ENCODE data around the gene ATP6V1G3. TPM values are rescaled to one million over a fixed set of nuclear protein-coding genes. Genes with fewer than 3 reads are reported as not detected.

Gene ATP6V1G3
- total and polyA plus RNA-seq, 10 donors: not detected

DNA sequence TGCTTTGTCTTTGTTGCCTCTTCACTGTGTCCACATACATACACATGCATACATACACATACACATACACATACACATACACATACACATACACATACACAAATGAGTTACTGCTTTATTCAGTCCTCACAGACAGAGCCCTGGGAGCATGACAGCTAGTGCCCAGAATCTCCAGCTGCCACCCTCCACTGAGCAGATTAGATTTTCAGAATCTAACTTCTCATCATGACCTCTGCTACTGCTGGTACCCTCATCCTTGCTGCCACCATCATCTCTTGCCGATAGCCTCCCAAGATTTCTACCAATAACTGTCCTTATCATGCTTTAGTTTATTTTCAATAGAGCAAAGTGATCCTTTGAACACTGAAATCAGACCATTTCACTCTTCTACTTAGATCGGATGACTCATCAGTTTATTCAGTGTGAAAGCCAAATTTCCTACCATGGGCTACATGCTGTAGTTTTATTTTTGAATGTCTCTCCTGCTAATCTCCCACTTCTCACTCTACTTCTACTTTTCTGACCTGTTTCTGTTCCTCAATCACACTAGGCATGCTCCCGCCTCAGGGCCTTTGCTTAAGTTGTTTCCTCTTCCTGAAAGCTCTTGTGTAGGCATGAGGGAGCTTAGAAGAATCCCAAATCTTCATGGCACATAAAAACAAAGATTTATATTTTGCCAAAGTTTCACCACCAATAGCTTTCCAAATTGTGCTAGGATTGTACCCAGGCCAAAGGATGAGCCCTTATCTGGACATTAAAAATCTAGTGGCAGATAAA, 43.0 kb downstream of the ATP6V1G3 start:
- Histone ChIP-seq H3K4me3 (no peak overlapping the region), H3K4me1 (peaks cover 0 to 19% (median 8%) of the 10 kb centered on the region in 6 donors), H3K9me3 (peaks cover 0 to 4% (median 0%) of the 10 kb centered on the region in 8 donors), H3K36me3 (no peaks in the 10 kb centered on the region), H3K27me3 (replicated peaks in 1 of 7) (no peaks in the 10 kb centered on the region), H3K27ac (peak overlapping the region in 3 of 8 donors; percentile 14 to 53 (median 37))
- intact Hi-C loops (cut with DNase I; ENCODE audit: low total_unique reads): no loop called here
- WGBS, 5 donors: 60 to 73% (median 67%) methylated on average over 3 of the region's 3 CpGs
- TF ChIP-seq POLR2A (IDR thresholded peaks at IDR 0.05): no peak
- TF ChIP-seq POLR2AphosphoS5 (IDR thresholded peaks at IDR 0.05): no peak
- no peak for TF ChIP-seq CTCF (IDR thresholded peaks at IDR 0.05 in 8 of 11, conservative IDR thresholded peaks at IDR 0.05 in 3 of 11)
- DNase-seq: peak; percentile 64

DNA sequence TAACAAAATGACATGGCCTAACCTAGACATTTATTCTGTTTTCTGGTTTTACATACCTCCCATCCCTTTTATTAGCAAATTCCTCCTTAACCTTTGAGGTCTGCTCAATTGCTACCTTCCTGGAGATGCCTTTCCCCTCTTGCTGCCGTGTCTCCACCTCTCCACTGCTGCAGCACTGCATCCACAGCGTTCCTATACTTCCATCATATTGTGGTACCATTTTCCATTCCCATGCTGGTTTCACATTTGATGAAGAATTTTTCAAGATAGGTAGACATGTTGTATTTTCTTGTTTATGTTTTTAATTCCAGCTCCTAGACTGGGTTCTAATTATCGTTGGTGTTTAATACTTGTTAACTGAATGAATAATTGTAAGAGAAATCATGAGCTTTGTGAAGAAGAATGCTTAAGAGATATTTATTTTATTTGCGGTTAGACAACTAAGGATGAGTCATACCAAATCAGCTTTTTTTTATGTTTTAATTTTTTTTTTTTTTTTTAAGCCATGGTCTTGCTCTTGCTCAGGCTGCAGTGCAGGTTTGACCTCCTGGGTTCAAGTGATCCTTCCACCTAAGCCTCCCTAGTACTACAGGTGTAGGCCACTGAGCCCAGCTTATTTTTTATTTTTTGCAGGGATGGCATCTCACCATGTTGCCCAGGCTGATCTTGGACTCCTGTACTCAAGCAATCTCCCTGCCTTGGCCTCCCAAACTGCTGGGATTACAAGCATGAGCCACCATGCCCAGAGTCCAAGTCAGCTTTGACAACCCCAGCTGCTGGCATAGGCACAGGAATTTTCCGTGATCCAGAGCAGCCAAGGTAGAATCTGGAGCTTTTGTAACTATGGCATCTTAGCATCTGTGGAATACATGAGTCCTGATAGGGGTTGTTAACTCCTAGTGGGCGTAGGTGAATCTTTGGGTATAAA, 44.0 kb downstream of the ATP6V1G3 start:
- Histone ChIP-seq H3K4me1 (peaks cover 0 to 19% (median 9%) of the 10 kb centered on the region in 6 donors), H3K9me3 (peaks cover 0 to 4% (median 0%) of the 10 kb centered on the region in 8 donors), H3K36me3 (no peaks in the 10 kb centered on the region), H3K4me3 (no peak overlapping the region), H3K27ac (peak overlapping the region in 1 of 8 donors; percentile 37), H3K27me3 (replicated peaks in 1 of 7) (no peaks in the 10 kb centered on the region)
- intact Hi-C loops (cut with DNase I; ENCODE audit: low total_unique reads): no loop called here
- no peak for TF ChIP-seq CTCF (IDR thresholded peaks at IDR 0.05 in 8 of 11, conservative IDR thresholded peaks at IDR 0.05 in 3 of 11)
- TF ChIP-seq POLR2A (IDR thresholded peaks at IDR 0.05): no peak
- TF ChIP-seq POLR2AphosphoS5 (IDR thresholded peaks at IDR 0.05): no peak
- no peak for DNase-seq
- 93 to 95% (median 95%) methylated on average over 6 of the region's 6 CpGs for WGBS, 5 donors

GRCh38 chr1:198495631-198496030, 44.8 kb downstream of the ATP6V1G3 start:
- Histone ChIP-seq H3K36me3 (no peaks in the 10 kb centered on the region), H3K4me1 (peaks cover 0 to 19% (median 9%) of the 10 kb centered on the region in 6 donors), H3K4me3 (no peak overlapping the region), H3K27me3 (replicated peaks in 1 of 7) (no peaks in the 10 kb centered on the region), H3K9me3 (peaks cover 0 to 1% (median 0%) of the 10 kb centered on the region in 8 donors), H3K27ac (no peak overlapping the region)
- intact Hi-C loops (cut with DNase I; ENCODE audit: low total_unique reads): no loop called here
- no peak for TF ChIP-seq POLR2A (IDR thresholded peaks at IDR 0.05)
- no peak for TF ChIP-seq POLR2AphosphoS5 (IDR thresholded peaks at IDR 0.05)
- TF ChIP-seq CTCF (IDR thresholded peaks at IDR 0.05 in 8 of 11, conservative IDR thresholded peaks at IDR 0.05 in 3 of 11): no peak
- WGBS, 5 donors: 75 to 85% (median 78%) methylated on average over 3 of the region's 3 CpGs
- DNase-seq: no peak

Data from spleen (tissue), 11 donors.